HG02885 (cell line): ENCODE data around the gene FRYL.

ENCODE experiments used
- ATAC-seq: cut with Tn5 transposase; IDR thresholded peaks from one replicate; pipeline ENCODE4 v1.9.1; 2021; ENCODE audit warnings: mild to moderate bottlenecking; ENCODE audit not compliant: unreplicated experiment, poor library complexity

FRYL gene

DNA sequence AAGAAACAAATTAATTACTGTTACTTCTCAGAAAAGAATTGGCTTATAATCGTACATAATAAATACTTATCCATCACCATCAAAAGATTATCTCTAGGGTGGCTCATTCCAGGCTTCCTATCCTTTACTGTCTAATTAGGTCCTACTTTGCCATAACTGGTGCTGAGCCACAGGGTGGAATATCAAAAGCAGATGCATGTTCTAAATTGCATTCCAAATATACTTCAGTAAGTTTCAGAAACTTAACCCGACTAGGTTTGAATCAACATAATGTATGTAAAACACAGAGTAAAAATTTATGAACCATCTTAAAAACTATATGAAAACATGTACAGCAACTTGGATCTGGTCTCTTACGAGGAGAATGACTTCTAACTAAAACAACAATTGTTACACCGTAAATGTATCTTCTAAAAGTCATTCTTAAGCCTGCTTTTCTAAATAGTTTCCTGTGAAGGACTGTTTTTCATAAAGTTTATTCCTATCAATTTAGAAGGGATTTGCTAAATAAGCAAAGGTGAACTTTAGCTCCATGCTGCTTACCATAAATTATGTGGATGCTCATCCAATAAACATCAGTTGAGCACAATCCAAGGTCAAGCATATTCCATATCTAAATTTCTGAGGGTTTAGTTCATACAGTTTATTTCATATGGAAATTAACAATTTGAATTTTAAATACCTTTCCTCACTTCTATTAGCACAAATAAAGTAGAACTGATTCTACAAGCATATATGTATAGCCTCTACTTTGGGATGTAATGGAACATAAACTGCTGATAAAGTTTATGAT is 276.6 kb downstream of the FRYL start:
- ATAC-seq, result no peak

GRCh38 chr4:48499551-48500066 is 280.5 kb downstream of the FRYL start:
- ATAC-seq, result peak; percentile 84

DNA sequence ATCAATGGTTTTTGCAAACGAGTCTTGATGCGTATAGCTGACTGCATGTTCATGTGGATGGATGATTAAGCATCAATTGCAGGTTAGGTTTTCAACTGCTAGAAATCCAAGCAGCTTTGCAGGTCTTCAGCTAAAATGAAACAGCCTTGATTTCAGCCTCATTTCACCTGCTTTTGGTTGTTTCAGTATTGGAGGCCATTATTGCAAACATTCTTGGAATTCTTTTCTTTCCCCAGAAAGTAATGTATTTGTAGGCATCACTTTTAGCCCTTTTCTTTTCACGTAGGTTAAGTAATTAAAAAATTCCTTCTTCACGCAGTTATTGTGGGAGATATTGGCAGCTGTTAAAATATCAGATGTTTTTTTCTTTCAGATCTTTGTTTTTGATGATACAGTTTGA is 281.2 kb downstream of the FRYL start:
- no peak for ATAC-seq

- no peak for ATAC-seq
These were observed 284.1 kb downstream of the FRYL start for GRCh38 chr4:48495941-48496340.

DNA sequence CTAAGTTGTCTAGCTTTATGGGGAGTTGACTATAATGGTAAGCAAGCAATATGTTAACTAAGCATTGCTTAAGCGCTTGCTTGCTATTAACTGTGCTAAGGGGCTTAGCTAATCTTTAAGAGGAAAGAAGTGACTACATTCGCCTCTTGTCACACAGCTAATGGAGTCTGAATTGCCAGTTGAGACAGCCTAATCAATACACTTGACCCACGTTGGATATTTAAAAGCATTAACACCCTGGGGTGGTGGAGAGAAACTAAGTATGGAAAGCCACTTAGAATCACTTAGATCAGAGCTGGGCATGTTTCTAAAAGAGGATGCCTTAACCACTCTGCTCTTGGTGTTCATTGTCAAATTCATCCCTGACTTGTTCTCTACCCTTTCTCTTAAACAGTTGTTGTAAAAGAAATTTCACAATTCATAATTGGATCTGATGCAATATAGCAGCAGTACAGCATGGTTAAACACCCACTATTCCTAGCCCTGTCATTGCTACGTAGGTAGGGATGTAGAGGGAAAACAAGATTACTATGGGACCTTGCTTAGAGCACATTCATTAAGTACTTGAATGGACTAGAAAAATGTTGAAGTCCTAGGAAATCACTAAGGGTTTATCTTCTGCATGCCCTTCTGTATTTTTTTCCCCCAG is 286.5 kb downstream of the FRYL start:
- no peak for ATAC-seq

- no peak for ATAC-seq
These were observed 288.4 kb downstream of the FRYL start for GRCh38 chr4:48491514-48492176.

- no peak for ATAC-seq
These were observed 289.2 kb downstream of the FRYL start for GRCh38 chr4:48490680-48491513.

DNA sequence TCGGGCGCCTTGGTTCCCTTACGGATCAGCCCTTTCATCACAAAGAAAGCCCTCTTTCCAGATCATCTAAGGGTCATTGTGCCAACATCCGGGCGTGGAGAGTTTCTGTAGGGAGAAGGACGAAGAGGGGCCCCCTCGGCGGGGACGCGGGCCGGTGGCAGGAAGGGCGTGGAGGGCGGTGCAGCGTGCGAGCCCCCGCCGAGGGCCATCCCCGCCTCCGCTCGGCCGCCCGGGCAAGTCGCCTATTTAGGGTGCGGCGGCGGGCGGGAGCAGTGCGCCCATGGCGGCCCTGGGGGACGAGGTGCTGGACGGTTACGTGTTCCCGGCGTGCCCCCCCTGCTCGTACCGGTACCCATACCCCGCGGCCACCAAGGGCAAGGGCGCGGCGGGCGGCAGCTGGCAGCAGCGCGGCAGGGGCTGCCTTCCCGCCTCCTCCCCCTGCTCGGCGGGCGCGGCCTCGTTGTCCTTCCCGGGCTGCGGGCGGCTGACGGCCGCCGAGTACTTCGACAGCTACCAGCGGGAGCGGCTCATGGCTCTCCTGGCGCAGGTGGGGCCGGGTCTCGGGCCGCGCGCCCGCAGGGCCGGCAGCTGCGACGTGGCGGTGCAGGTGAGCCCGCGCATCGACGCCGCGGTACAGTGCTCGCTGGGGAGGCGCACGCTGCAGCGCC is 289.9 kb downstream of the FRYL start, which contains the start of gene ZAR1:
Gene ZAR1, plus strand, starts transcription at position 241 of the 668 bp plus-strand sequence. Its CDS starts 40 bp downstream, at position 281.
- peak; percentile 68 for ATAC-seq

DNA sequence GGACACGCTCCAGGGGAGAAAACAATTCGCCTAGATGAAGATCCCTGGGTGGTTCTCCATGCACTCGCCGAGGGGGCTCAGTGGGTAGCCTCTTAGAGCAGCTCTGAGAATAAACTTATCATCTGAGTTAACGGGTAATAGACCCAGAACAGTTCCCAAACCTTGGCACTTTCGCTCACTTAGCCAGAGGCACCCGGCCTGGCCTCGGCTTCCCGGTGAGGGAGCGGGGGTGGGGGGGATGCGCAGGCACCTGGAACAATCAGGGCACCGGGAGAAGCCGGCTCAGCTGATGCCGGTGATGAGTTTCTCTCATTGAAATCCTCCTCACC is 290.4 kb downstream of the FRYL start:
- no peak for ATAC-seq

GRCh38 chr4:48484494-48485168 is 295.4 kb downstream of the FRYL start:
- ATAC-seq, result no peak

DNA sequence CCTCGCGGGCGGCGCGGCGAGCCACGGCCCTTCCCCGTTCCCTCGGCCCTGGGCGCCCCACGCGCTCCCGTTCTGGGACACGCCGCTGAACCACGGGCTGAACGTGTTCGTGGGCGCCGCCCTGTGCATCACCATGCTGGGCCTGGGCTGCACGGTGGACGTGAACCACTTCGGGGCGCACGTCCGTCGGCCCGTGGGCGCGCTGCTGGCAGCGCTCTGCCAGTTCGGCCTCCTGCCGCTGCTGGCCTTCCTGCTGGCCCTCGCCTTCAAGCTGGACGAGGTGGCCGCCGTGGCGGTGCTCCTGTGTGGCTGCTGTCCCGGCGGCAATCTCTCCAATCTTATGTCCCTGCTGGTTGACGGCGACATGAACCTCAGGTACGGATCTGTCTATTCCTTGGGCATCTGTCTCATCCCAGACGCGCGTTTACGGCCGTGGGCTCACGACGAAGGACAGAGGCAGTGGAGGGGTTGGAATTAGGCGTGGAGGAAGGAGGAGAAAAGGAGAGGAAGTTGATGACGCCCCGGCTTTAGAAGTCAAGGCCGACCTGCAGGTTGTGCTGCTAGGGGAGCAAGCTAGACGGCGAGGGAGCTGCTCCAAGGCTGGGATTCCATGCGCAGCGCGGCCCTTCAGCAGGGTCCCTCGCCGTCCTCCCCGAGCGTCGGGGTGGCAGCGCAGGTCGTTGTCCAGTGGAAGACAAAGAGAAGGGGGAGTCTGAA is 296.1 kb downstream of the FRYL start:
- ATAC-seq, result no peak

DNA sequence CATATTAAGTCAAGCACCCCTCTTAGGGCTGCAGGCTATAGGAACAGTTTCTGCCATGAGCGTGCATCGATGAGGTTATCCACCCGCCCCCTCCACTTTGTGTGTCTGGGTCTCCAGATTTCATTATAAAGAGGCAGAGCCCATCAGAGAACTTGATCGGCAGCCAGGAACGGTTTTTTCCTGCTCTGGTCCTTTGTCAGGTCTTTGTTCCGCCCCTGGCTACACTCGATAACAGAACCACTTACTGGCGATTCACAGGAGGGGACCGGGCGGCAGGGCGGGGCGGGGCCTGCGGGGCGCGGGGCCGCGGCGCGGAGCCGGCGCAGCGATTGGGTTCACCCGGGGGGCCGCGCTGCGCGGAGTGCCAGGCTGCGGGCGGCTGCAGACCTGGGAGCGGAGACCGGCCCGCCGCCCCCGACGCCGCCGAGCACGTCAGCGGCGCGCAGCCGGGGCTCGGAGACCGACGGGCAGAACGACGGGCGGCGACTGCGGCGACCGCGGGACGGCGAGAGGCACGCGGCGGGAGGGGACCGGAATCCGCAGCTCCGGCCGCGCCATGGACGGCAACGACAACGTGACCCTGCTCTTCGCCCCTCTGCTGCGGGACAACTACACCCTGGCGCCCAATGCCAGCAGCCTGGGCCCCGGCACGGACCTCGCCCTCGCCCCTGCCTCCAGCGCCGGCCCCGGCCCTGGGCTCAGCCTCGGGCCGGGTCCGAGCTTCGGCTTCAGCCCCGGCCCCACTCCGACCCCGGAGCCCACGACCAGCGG is 296.9 kb downstream of the FRYL start, which contains the start of gene SLC10A4:
Gene SLC10A4, plus strand, starts transcription at position 338 of the 771 bp plus-strand sequence. Its CDS starts 219 bp downstream, at position 557.
- no peak for ATAC-seq

DNA sequence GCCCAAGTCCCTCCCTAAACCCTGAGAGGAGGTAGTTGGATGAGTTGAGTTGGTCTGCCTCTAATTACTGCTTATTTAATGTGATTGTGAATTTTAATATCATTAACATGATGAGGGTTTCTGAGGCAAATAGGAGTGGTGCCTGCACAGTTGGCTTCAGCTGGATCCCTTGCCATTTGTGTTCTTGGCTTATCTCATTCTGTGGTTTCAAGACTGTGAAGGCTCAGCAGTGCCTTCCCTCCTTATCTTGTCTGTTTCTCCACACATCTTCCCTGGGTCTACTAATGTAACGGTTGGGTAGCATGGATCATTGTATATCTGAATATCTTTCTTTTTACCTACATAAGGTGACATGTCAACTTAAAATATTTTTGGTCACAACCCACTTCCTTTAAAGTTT is 298.5 kb downstream of the FRYL start:
- ATAC-seq, result no peak

DNA sequence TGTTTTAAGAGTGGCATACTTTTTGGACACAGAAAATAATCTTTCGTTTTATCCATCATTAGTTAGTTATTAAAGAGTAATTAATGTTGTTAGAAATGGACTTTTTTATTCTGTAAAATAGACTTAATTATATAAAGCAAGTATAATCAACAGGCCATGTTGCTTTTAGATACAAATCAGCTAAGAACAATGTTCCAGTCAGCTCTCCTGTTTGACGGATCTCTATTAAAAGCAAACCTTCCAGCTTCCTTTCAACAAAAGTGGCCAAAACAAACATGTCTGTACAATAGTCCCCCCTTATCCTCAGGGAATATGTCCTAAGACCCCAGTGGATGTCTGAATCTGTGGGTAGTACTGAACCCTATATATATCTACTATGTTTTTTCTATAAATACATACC is 301.8 kb downstream of the FRYL start:
- no peak for ATAC-seq

GRCh38 chr4:48475770-48476169 is 304.3 kb downstream of the FRYL start:
- ATAC-seq, result no peak

DNA sequence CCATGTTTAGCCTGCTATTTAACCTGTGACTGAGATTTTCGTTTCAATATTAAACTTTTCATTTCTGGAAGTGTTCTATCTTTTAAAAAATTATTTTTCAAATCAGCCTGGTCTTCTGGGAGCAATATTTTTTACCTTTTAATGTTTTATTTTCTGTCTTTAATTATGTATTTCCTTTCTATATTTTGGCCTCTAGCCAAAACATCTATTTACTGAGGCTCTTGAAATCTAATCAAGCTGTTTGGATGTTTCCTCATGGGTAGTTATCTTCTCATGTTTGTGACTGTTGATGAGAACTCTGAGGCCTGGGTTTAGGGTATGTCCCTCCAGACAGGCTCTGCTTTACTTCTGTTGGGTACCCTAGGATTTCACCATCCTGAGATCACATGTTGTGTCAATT is 307.3 kb downstream of the FRYL start:
- ATAC-seq, result no peak

DNA sequence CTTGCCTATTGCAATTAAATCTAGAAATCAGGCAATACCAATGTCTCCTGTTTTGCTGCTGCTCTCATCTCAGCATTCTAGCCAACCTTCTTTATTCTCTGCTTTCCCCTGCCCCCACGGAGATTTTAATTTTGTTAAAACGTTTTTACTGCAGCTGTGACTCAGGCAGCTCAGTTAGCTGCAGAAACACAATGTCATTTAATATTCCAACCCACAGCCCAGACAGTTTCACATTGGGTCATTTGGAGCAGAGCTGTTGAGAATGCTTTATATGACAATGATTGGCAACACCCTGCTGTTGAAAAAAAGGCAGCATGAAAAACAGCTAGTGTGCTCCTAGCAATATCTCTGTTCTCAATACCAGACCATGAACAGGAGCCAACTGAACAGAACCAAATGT is 309.5 kb downstream of the FRYL start:
- no peak for ATAC-seq

- ATAC-seq, result no peak
These were observed 309.9 kb downstream of the FRYL start for GRCh38 chr4:48470137-48470536.
